Small intestine (tissue), 16 donors: ENCODE results near the gene STAT6. TPM values are rescaled to one million over a fixed set of nuclear protein-coding genes. Genes with fewer than 3 reads are reported as not detected.

Experiments
- DNase-seq, 2 donors: peaks; one replicate each; pipeline versions ENCODE4 v3.0.0 to v3.0.0-alpha.2; 2013
- FAIRE-seq: peaks from 2 replicates; lab custom pipeline; 2012; peaks lifted over from hg19 to GRCh38; lab: Jason Lieb, UNC
- H3K27ac ChIP-seq, 3 donors: one replicate each; pipeline ENCODE4 v1.5.1; 2013; ENCODE audit warnings: low read length in 2 of 3, mild to moderate bottlenecking in 2 of 3, control low read depth in 1 of 3, inconsistent platforms in 1 of 3, low read depth in 1 of 3, moderate library complexity in 1 of 3
- H3K27me3 ChIP-seq, 3 donors: one replicate each; pipeline ENCODE4 v1.6.1; 2013; ENCODE audit warnings: low read length in 3 of 3, inconsistent platforms in 1 of 3; ENCODE audit not compliant: control insufficient read depth in 3 of 3, insufficient read depth in 3 of 3
- H3K36me3 ChIP-seq, 3 donors: one replicate each; pipeline ENCODE4 v1.6.1; 2013; ENCODE audit warnings: low read length in 3 of 3, inconsistent platforms in 1 of 3, low read depth in 1 of 3, mild to moderate bottlenecking in 1 of 3, moderate library complexity in 1 of 3; ENCODE audit not compliant: control insufficient read depth in 3 of 3, insufficient read depth in 2 of 3
- H3K4me1 ChIP-seq, 3 donors: one replicate each; pipeline ENCODE4 v1.6.1; 2013; ENCODE audit warnings: low read length in 2 of 3, inconsistent platforms in 1 of 3, low read depth in 1 of 3, mild to moderate bottlenecking in 1 of 3, moderate library complexity in 1 of 3; ENCODE audit not compliant: control insufficient read depth in 3 of 3, insufficient read depth in 2 of 3
- H3K4me3 ChIP-seq, 3 donors: one replicate each; pipeline ENCODE4 v1.5.1; 2013; ENCODE audit warnings: low read length in 3 of 3, control low read depth in 1 of 3, inconsistent platforms in 1 of 3, low read depth in 1 of 3, mild to moderate bottlenecking in 1 of 3, moderate library complexity in 1 of 3
- H3K9me3 ChIP-seq, 2 donors: one replicate each; pipeline ENCODE4 v1.6.1; 2013; ENCODE audit warnings: low read depth in 1 of 2, low read length in 1 of 2; ENCODE audit not compliant: control insufficient read depth in 2 of 2, insufficient read depth in 1 of 2
- WGBS, 3 donors: extraction: QIAGEN DNeasy Blood & Tissue Kit; methylation state at CpG; one replicate each; pipeline ENCODE4 v1.1.7; 2013; 5-methylcytosine and 5-hydroxymethylcytosine counted together
- long read RNA-seq, 10 donors: transcript quantifications; one replicate each; lab custom pipeline, GENCODE V29; 2026
- polyA plus RNA-seq, 4 donors: library from polyadenylated mRNA; stranded (reverse) in 3 of 4; unstranded in 1 of 4; fragments of 200-250 nt in 3 of 4; fragments of 120-200 nt in 1 of 4; gene quantifications; one replicate each; pipeline versions ENCODE4 v1.2.1 to v1.2.3, GENCODE V29; 2013
- donor health status: healthy with polysubstance abuse.
- donor health status: control.
- donor health status: control.
- donor health status: Bipolar disorder and iron deficiency.
- donor health status: healthy.

STAT6 gene
- polyA plus RNA-seq, result 100 to 1,000 TPM; 117 to 842 (median 344) TPM
- long read RNA-seq, donor 1, full-length matches to known transcripts, result 18 of 131 reads
- long read RNA-seq, donor 1, partial matches to known transcripts, result 113 of 131 reads
- long read RNA-seq, donor 1, other reads (novel, unspliced or antisense), result 0 of 131 reads
- long read RNA-seq, donor 2, partial matches to known transcripts, result 22 of 28 reads
- long read RNA-seq, donor 2, other reads (novel, unspliced or antisense), result 0 of 28 reads
- long read RNA-seq, donor 3, partial matches to known transcripts, result 247 of 251 reads
- long read RNA-seq, donor 3, other reads (novel, unspliced or antisense), result 0 of 251 reads
- long read RNA-seq, donor 4, result 0 reads
- long read RNA-seq, donor 5, partial matches to known transcripts, result 0 of 2 reads
- long read RNA-seq, donor 5, other reads (novel, unspliced or antisense), result 0 of 2 reads
- long read RNA-seq, donor 6, partial matches to known transcripts, result 126 of 129 reads
- long read RNA-seq, donor 6, other reads (novel, unspliced or antisense), result 0 of 129 reads
- long read RNA-seq, donor 7, result 0 reads
- long read RNA-seq, donor 8, result 0 reads
- long read RNA-seq, donor 9, result 0 reads
- long read RNA-seq, donor 10, transcript STAT6-224 (3 exons, 1,569 nt), result major isoform, 12 of 59 reads
- long read RNA-seq, donor 10, partial matches to known transcripts, result 47 of 59 reads
- long read RNA-seq, donor 10, other reads (novel, unspliced or antisense), result 0 of 59 reads

GRCh38 chr12:57111031-57111734 lies at the start of gene STAT6:
Gene STAT6 (minus strand): TSS chr12:57111362. CDS start chr12:57108278, 3,084 bp downstream.
- H3K4me1 ChIP-seq, result peaks cover 0 to 30% (median 4%) of the 10 kb centered on the region in 3 donors
- peak; percentile 94 to 95 for DNase-seq
- no peaks in the 10 kb centered on the region for H3K27me3 ChIP-seq
- peaks cover 0 to 21% (median under 1%) of the 10 kb centered on the region in 3 donors for H3K36me3 ChIP-seq
- no peak for FAIRE-seq
- peak within 1 kb of the TSS; percentile 89 to 99 (median 93) for H3K27ac ChIP-seq
- H3K4me3 ChIP-seq, result peak within 1 kb of the TSS; percentile 64 to 82 (median 77)
- 0 to 3% (median 2%) methylated on average over 11 to 13 of the region's 13 CpGs for WGBS, 3 donors
- no peaks in the 10 kb centered on the region for H3K9me3 ChIP-seq

GRCh38 chr12:57160741-57161140 lies 49.6 kb upstream of the STAT6 start:
- Histone ChIP-seq H3K9me3 (no peaks in the 10 kb centered on the region), H3K4me1 (peaks cover 0 to 9% (median 0%) of the 10 kb centered on the region in 3 donors), H3K4me3 (no peak overlapping the region), H3K27me3 (no peaks in the 10 kb centered on the region), H3K36me3 (peaks cover 4 to 93% (median 7%) of the 10 kb centered on the region in 3 donors), H3K27ac (no peak overlapping the region)
- FAIRE-seq (no peak), DNase-seq (no peak)
- 93 to 95% (median 94%) methylated on average over 14 of the region's 14 CpGs for WGBS, 3 donors

GRCh38 chr12:57160040-57160439 lies 48.9 kb upstream of the STAT6 start:
- WGBS, 3 donors, result 81 to 96% (median 87%) methylated on average over 4 of the region's 4 CpGs
- FAIRE-seq, result no peak
- Histone ChIP-seq H3K4me3 (no peak overlapping the region), H3K27me3 (no peaks in the 10 kb centered on the region), H3K4me1 (peaks cover 0 to 9% (median 0%) of the 10 kb centered on the region in 3 donors), H3K9me3 (no peaks in the 10 kb centered on the region), H3K27ac (no peak overlapping the region), H3K36me3 (peaks cover 4 to 93% (median 7%) of the 10 kb centered on the region in 3 donors)
- DNase-seq, result no peak

GRCh38 chr12:57159311-57159710 lies 48.1 kb upstream of the STAT6 start:
- Histone ChIP-seq H3K4me3 (no peak overlapping the region), H3K36me3 (peaks cover 4 to 95% (median 7%) of the 10 kb centered on the region in 3 donors), H3K27ac (no peak overlapping the region), H3K4me1 (peaks cover 0 to 9% (median 0%) of the 10 kb centered on the region in 3 donors), H3K27me3 (no peaks in the 10 kb centered on the region), H3K9me3 (no peaks in the 10 kb centered on the region)
- FAIRE-seq, result no peak
- DNase-seq, result no peak
- 70 to 76% (median 74%) methylated on average over 4 of the region's 4 CpGs for WGBS, 3 donors

- no peak for FAIRE-seq
- no peak overlapping the region for H3K4me3 ChIP-seq
- no peak overlapping the region for H3K27ac ChIP-seq
- peaks cover 4 to 97% (median 11%) of the 10 kb centered on the region in 3 donors for H3K36me3 ChIP-seq
- H3K9me3 ChIP-seq, result no peaks in the 10 kb centered on the region
- no peak for DNase-seq
- peaks cover 0 to 9% (median 0%) of the 10 kb centered on the region in 3 donors for H3K4me1 ChIP-seq
- no peaks in the 10 kb centered on the region for H3K27me3 ChIP-seq
- WGBS, 3 donors, result 68 to 83% (median 78%) methylated on average over 4 of the region's 4 CpGs
Observed at GRCh38 chr12:57158665-57159064, 47.5 kb upstream of the STAT6 start.

- FAIRE-seq (no peak), DNase-seq (no peak)
- Histone ChIP-seq H3K4me3 (no peak overlapping the region), H3K36me3 (peaks cover 4 to 97% (median 11%) of the 10 kb centered on the region in 3 donors), H3K4me1 (peaks cover 0 to 9% (median 0%) of the 10 kb centered on the region in 3 donors), H3K27ac (no peak overlapping the region), H3K9me3 (no peaks in the 10 kb centered on the region), H3K27me3 (no peaks in the 10 kb centered on the region)
- WGBS, 3 donors, result 87 to 97% (median 90%) methylated on average over 16 of the region's 16 CpGs
Observed at GRCh38 chr12:57158186-57158585, 47.0 kb upstream of the STAT6 start.

GRCh38 chr12:57157588-57158173 lies 46.5 kb upstream of the STAT6 start:
- peaks cover 0 to 9% (median 0%) of the 10 kb centered on the region in 3 donors for H3K4me1 ChIP-seq
- H3K36me3 ChIP-seq, result peaks cover 4 to 97% (median 11%) of the 10 kb centered on the region in 3 donors
- 85 to 95% (median 89%) methylated on average over 5 of the region's 5 CpGs for WGBS, 3 donors
- DNase-seq (no peak), FAIRE-seq (no peak)
- H3K27ac ChIP-seq, result no peak overlapping the region
- no peaks in the 10 kb centered on the region for H3K9me3 ChIP-seq
- no peaks in the 10 kb centered on the region for H3K27me3 ChIP-seq
- no peak overlapping the region for H3K4me3 ChIP-seq
